Measurements from ENCODE around the gene CHST8. TPM values are rescaled to one million over a fixed set of nuclear protein-coding genes. Genes with fewer than 3 reads are reported as not detected.

CHST8 gene
- polyA plus RNA-seq, 2 of the 4 experiments (the other 2 are of a cell fraction), result not detected

DNA sequence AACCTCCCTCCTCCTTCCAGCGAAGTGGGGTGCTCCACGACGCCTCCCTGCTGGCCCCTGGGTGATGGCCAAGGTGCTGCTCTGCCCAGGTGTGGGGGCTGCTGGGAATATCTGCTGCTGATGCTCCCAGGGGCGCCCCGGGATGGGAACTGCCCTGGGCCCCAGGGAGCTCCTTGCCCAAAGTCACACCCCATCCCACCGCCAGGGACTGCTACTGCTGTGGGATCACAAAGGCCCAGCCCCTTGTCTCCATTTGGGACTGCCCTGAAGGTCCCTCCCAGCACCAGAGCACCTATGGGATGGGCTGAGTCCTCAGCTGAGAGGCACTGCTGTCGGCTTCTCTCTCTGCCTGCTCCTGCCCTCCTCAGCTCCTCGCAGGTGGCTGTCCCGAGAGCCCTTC is 19.0 kb downstream of the CHST8 start:
- POLR2A ChIA-PET, result no interaction called here

DNA sequence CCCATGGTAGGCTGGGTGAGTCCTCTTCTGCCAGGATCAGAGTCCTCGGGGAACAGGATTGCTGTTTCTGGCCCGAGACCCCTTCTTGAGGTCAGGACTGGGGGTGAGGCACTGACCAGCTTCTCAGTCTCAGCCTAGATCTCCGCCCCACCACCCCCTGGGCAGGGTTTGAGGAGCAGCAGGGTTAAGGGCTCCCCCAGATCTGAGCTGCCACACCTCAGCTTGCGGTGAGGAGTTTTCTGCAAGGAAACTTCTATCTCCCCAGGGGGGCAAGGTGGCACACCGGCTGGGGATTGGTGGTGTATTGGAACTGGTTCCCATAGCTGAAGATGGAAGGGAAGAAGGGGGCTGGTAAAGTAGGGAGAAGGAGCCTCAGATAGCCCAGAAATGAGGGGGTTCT is 19.5 kb downstream of the CHST8 start:
- TF ChIP-seq NPAS2 (CRISPR knock-in tag; IDR thresholded peaks at IDR 0.05; ENCODE audit: borderline replicate concordance) (no peak), RAD21 (conservative IDR thresholded peaks at IDR 0.05 in 1 of 2, IDR thresholded peaks at IDR 0.05 in 1 of 2) (no peak), KDM1A (IDR thresholded peaks at IDR 0.05; ENCODE audit: low read depth) (no peak), PHF8 (IDR thresholded peaks at IDR 0.05; ENCODE audit: borderline replicate concordance, low read depth) (no peak), MYC (IDR thresholded peaks at IDR 0.05; ENCODE audit: borderline replicate concordance, low read length) (no peak), RCOR1 (IDR thresholded peaks at IDR 0.05; ENCODE audit: low read depth, low read length) (no peak), CBX8 (IDR thresholded peaks at IDR 0.05) (no peak), FOSB (CRISPR knock-in tag; IDR thresholded peaks at IDR 0.05) (no peak), MAZ (IDR thresholded peaks at IDR 0.05; ENCODE audit: borderline replicate concordance, low read depth, low read length) (no peak), HDAC2 (IDR thresholded peaks at IDR 0.05) (no peak), ZNF302 (CRISPR knock-in tag; IDR thresholded peaks at IDR 0.05) (no peak), RARB (CRISPR knock-in tag; IDR thresholded peaks at IDR 0.05) (no peak), RNF2 (IDR thresholded peaks at IDR 0.05; ENCODE audit: borderline replicate concordance, low read depth) (no peak), KDM5A (IDR thresholded peaks at IDR 0.05) (no peak), EHMT2 (IDR thresholded peaks at IDR 0.05; ENCODE audit: low read depth) (no peak), EHF (CRISPR knock-in tag; IDR thresholded peaks at IDR 0.05) (no peak), JUN (IDR thresholded peaks at IDR 0.05) (no peak), EP300 (IDR thresholded peaks at IDR 0.05) (no peak)
- TF ChIP-seq, protein P1, sequence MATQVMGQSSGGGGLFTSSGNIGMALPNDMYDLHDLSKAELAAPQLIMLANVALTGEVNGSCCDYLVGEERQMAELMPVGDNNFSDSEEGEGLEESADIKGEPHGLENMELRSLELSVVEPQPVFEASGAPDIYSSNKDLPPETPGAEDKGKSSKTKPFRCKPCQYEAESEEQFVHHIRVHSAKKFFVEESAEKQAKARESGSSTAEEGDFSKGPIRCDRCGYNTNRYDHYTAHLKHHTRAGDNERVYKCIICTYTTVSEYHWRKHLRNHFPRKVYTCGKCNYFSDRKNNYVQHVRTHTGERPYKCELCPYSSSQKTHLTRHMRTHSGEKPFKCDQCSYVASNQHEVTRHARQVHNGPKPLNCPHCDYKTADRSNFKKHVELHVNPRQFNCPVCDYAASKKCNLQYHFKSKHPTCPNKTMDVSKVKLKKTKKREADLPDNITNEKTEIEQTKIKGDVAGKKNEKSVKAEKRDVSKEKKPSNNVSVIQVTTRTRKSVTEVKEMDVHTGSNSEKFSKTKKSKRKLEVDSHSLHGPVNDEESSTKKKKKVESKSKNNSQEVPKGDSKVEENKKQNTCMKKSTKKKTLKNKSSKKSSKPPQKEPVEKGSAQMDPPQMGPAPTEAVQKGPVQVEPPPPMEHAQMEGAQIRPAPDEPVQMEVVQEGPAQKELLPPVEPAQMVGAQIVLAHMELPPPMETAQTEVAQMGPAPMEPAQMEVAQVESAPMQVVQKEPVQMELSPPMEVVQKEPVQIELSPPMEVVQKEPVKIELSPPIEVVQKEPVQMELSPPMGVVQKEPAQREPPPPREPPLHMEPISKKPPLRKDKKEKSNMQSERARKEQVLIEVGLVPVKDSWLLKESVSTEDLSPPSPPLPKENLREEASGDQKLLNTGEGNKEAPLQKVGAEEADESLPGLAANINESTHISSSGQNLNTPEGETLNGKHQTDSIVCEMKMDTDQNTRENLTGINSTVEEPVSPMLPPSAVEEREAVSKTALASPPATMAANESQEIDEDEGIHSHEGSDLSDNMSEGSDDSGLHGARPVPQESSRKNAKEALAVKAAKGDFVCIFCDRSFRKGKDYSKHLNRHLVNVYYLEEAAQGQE (IDR thresholded peaks at IDR 0.05), result no peak
- TF ChIP-seq, protein P2, sequence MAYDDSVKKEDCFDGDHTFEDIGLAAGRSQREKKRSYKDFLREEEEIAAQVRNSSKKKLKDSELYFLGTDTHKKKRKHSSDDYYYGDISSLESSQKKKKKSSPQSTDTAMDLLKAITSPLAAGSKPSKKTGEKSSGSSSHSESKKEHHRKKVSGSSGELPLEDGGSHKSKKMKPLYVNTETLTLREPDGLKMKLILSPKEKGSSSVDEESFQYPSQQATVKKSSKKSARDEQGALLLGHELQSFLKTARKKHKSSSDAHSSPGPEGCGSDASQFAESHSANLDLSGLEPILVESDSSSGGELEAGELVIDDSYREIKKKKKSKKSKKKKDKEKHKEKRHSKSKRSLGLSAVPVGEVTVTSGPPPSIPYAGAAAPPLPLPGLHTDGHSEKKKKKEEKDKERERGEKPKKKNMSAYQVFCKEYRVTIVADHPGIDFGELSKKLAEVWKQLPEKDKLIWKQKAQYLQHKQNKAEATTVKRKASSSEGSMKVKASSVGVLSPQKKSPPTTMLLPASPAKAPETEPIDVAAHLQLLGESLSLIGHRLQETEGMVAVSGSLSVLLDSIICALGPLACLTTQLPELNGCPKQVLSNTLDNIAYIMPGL (CRISPR knock-in tag; IDR thresholded peaks at IDR 0.05; ENCODE audit: borderline replicate concordance), result no peak
- ChIA-PET POLR2A (interaction anchor here (0.6 kb wide), 1 partner anchor 47 kb away, joined by 3 read pairs; no protein-coding TSS in a partner anchor), CTCF (interaction anchor here (0.6 to 1.4 kb wide), 3 partner anchors 16 to 366 kb away, joined by 3 to 5 read pairs (median 4); no protein-coding TSS in a partner anchor)
- WGBS (ENCODE audit: missing lambda C conversion rate), result 27% methylated on average over 5 of the region's 5 CpGs
- H3K4me1 ChIP-seq, result no peaks in the 10 kb centered on the region
- no peak overlapping the region for H3K4me3 ChIP-seq
- no peak for DNase-seq (ENCODE audit: low read depth in 1 of 2, low spot score in 1 of 2)
- no peak overlapping the region for H3K4me2 ChIP-seq
- H3K9me3 ChIP-seq, result no peaks in the 10 kb centered on the region
- ATAC-seq, result no peak
- H3K27ac ChIP-seq, result no peak overlapping the region
- FAIRE-seq, result no peak

More for the DNA sequence above, 19.0 kb downstream of the CHST8 start:
- Histone ChIP-seq H3K27ac (no peak overlapping the region), H3K9me3 (no peaks in the 10 kb centered on the region), H3K4me3 (no peak overlapping the region), H3K4me1 (no peaks in the 10 kb centered on the region), H3K4me2 (no peak overlapping the region)
- FAIRE-seq (no peak), ATAC-seq (peak; percentile 36 to 71; a peak in 3 of 6 replicates), DNase-seq (ENCODE audit: low read depth in 1 of 2, low spot score in 1 of 2) (no peak)
- no peak for TF ChIP-seq EHF (CRISPR knock-in tag; IDR thresholded peaks at IDR 0.05)
- TF ChIP-seq, protein P3, sequence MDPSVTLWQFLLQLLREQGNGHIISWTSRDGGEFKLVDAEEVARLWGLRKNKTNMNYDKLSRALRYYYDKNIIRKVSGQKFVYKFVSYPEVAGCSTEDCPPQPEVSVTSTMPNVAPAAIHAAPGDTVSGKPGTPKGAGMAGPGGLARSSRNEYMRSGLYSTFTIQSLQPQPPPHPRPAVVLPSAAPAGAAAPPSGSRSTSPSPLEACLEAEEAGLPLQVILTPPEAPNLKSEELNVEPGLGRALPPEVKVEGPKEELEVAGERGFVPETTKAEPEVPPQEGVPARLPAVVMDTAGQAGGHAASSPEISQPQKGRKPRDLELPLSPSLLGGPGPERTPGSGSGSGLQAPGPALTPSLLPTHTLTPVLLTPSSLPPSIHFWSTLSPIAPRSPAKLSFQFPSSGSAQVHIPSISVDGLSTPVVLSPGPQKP (IDR thresholded peaks at IDR 0.05; ENCODE audit: low read depth, low read length), result no peak
- TF ChIP-seq HOXA7 (CRISPR knock-in tag; IDR thresholded peaks at IDR 0.05), result no peak
- no peak for TF ChIP-seq CBX2 (IDR thresholded peaks at IDR 0.05; ENCODE audit: borderline replicate concordance, low read depth)
- no peak for TF ChIP-seq CBX8 (IDR thresholded peaks at IDR 0.05)
- TF ChIP-seq EP300 (IDR thresholded peaks at IDR 0.05), result no peak
- no peak for TF ChIP-seq POLR2A (IDR thresholded peaks at IDR 0.05; ENCODE audit: low read length)
- TF ChIP-seq NFE2L2 (conservative IDR thresholded peaks at IDR 0.05; ENCODE audit: low read length), result no peak
- no peak for TF ChIP-seq NR3C1 (IDR thresholded peaks at IDR 0.05)
- TF ChIP-seq FOSL2 (IDR thresholded peaks at IDR 0.05), result no peak
- no peak for TF ChIP-seq FOSL2 (CRISPR knock-in tag; IDR thresholded peaks at IDR 0.05)
- no peak for TF ChIP-seq ZFP36 (IDR thresholded peaks at IDR 0.05; ENCODE audit: borderline replicate concordance, partially characterized antibody)
- CTCF ChIA-PET, result interaction anchor here (1.0 to 1.2 kb wide), 2 partner anchors 25 to 210 kb away, joined by 3 to 4 read pairs; no protein-coding TSS in a partner anchor
- WGBS (ENCODE audit: missing lambda C conversion rate), result 9% methylated on average over 9 of the region's 9 CpGs
